HG03442 (cell line): Measurements from ENCODE around the gene HYAL3.
"Not testable (repeated sequence)": the region's sequence is repeated elsewhere in the genome, so short reads cannot be mapped to it uniquely, and the experiment has no call there.

Experiments
- ATAC-seq: cut with Tn5 transposase; IDR thresholded peaks from one replicate; pipeline ENCODE4 v1.9.1; 2021; ENCODE audit warnings: mild to moderate bottlenecking, moderate library complexity; ENCODE audit not compliant: unreplicated experiment

HYAL3 gene

GRCh38 chr3:50260027-50260941, 38.9 kb downstream of the HYAL3 start:
- ATAC-seq: peak; percentile 87

- ATAC-seq: peak; percentile 17
Observed at GRCh38 chr3:50259432-50260026, 39.7 kb downstream of the HYAL3 start.

GRCh38 chr3:50258979-50259378, 40.2 kb downstream of the HYAL3 start:
- ATAC-seq: no peak

GRCh38 chr3:50258029-50258680, 41.0 kb downstream of the HYAL3 start:
- no peak for ATAC-seq

GRCh38 chr3:50256978-50257890, 42.0 kb downstream of the HYAL3 start:
- no peak for ATAC-seq

- ATAC-seq: no peak
Observed at GRCh38 chr3:50255251-50255615, 44.0 kb downstream of the HYAL3 start.

GRCh38 chr3:50254577-50255250, 44.5 kb downstream of the HYAL3 start:
- ATAC-seq: no peak

GRCh38 chr3:50251220-50251619, 48.0 kb downstream of the HYAL3 start:
- ATAC-seq: no peak

- no peak for ATAC-seq
Observed at GRCh38 chr3:50250514-50250913, 48.7 kb downstream of the HYAL3 start.

- no peak for ATAC-seq
Observed at GRCh38 chr3:50249457-50249856, 49.7 kb downstream of the HYAL3 start.

- no peak for ATAC-seq
Observed at GRCh38 chr3:50248387-50248786, 50.8 kb downstream of the HYAL3 start.

GRCh38 chr3:50246517-50246954, 52.7 kb downstream of the HYAL3 start:
- ATAC-seq: peak; percentile 57

- peak; percentile 46 for ATAC-seq
Observed at GRCh38 chr3:50245831-50246516, 53.2 kb downstream of the HYAL3 start.

GRCh38 chr3:50245251-50245745, 53.9 kb downstream of the HYAL3 start:
- no peak for ATAC-seq

- not testable (repeated sequence) for ATAC-seq
Observed at GRCh38 chr3:50244813-50245212, 54.4 kb downstream of the HYAL3 start.

- ATAC-seq: no peak
Observed at GRCh38 chr3:50243543-50243895, 55.7 kb downstream of the HYAL3 start.

- ATAC-seq: no peak
Observed at GRCh38 chr3:50242851-50243542, 56.2 kb downstream of the HYAL3 start.
